HL-60 (cell line): ENCODE measurements around the gene E2F4.
A peak's percentile ranks its signal among the peaks of the same experiment; 100 is the strongest.

Experiments
- DNase-seq, 2 experiments: peaks; one replicate each; pipeline ENCODE4 v3.0.0-alpha.2; 2010 to 2020; ENCODE audit warnings: low read depth in 1 of 2, low spot score in 1 of 2
- H3K27ac ChIP-seq: fragments of 250-450 bp; sonication (Bioruptor Pico); replicated peaks from 2 replicates; pipeline ENCODE4 v1.5.1; 2020; ENCODE audit warnings: mild to moderate bottlenecking, moderate library complexity
- H3K27me3 ChIP-seq: fragments of 250-450 bp; sonication (Bioruptor Pico); 2 replicates; pipeline ENCODE4 v1.5.1; 2021; ENCODE audit warnings: mild to moderate bottlenecking, moderate library complexity; ENCODE audit not compliant: insufficient read depth, poor library complexity, severe bottlenecking
- H3K4me3 ChIP-seq: replicated peaks from 2 replicates; pipeline ENCODE4 v1.5.1; 2011; ENCODE audit warnings: mild to moderate bottlenecking, control low read depth, low read length; ENCODE audit not compliant: insufficient read depth
- GABPA ChIP-seq: IDR thresholded peaks from 2 replicates; pipeline ENCODE4 v1.6.1; 2012; ENCODE audit warnings: low read depth
- POLR2AphosphoS5 ChIP-seq: IDR thresholded peaks from 2 replicates; pipeline ENCODE4 v1.6.1; 2012; ENCODE audit warnings: low read depth
- REST ChIP-seq: IDR thresholded peaks from 2 replicates; pipeline ENCODE4 v1.6.1; 2012; ENCODE audit warnings: low read depth; ENCODE audit not compliant: insufficient replicate concordance
- SPI1 ChIP-seq: IDR thresholded peaks from 2 replicates; pipeline ENCODE4 v1.6.1; 2012; ENCODE audit warnings: low read depth, mild to moderate bottlenecking, borderline replicate concordance
- TF ChIP-seq, protein P1 (sequence below): IDR thresholded peaks from one replicate; pipeline ENCODE4 v1.5.1; 2011; ENCODE audit warnings: low read length, control low read depth, inconsistent platforms; ENCODE audit not compliant: insufficient read depth

E2F4 gene

GRCh38 chr16:67163999-67164558 lies 27.9 kb upstream of the E2F4 start:
- H3K27ac ChIP-seq, result no peak overlapping the region
- no peak for DNase-seq
- H3K27me3 ChIP-seq, result peaks cover 49% of the 10 kb centered on the region
- H3K4me3 ChIP-seq, result no peak overlapping the region
- TF ChIP-seq SPI1, result no peak
- no peak for TF ChIP-seq REST
- TF ChIP-seq, protein P1, sequence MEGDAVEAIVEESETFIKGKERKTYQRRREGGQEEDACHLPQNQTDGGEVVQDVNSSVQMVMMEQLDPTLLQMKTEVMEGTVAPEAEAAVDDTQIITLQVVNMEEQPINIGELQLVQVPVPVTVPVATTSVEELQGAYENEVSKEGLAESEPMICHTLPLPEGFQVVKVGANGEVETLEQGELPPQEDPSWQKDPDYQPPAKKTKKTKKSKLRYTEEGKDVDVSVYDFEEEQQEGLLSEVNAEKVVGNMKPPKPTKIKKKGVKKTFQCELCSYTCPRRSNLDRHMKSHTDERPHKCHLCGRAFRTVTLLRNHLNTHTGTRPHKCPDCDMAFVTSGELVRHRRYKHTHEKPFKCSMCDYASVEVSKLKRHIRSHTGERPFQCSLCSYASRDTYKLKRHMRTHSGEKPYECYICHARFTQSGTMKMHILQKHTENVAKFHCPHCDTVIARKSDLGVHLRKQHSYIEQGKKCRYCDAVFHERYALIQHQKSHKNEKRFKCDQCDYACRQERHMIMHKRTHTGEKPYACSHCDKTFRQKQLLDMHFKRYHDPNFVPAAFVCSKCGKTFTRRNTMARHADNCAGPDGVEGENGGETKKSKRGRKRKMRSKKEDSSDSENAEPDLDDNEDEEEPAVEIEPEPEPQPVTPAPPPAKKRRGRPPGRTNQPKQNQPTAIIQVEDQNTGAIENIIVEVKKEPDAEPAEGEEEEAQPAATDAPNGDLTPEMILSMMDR, result no peak
- no peak for TF ChIP-seq POLR2AphosphoS5
- no peak for TF ChIP-seq GABPA

DNA sequence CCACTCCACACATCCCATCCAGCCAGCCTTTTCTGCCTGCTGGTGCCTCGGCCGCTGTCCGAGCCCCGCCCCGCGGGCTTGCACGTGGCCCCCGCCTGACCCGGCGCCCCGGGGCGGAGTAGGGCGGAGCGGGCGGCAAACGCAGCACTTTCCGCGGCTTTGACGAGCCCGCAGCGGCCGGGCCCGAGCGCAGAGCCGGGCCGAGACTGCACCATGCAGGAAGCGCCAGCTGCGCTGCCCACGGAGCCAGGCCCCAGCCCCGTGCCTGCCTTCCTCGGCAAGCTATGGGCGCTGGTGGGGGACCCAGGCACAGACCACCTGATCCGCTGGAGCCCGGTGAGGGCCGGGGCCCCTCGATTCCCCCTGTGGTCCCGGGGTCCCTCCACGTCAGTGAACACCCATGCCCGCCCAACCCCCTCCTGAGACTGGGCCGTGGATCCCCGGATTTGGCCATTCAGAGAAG lies 27.3 kb upstream of the E2F4 start, which contains the start of gene HSF4:
Gene HSF4 (plus strand): TSS at position 147 of the 463 bp plus-strand sequence. CDS start 67 bp downstream, at position 214.
- no peak for DNase-seq
- TF ChIP-seq POLR2AphosphoS5 (no peak), REST (no peak), GABPA (no peak), SPI1 (no peak)
- TF ChIP-seq, protein P1, result no peak
- no peak within 1 kb of the TSS for H3K27ac ChIP-seq
- H3K4me3 ChIP-seq, result peak within 1 kb of the TSS; percentile 32
- H3K27me3 ChIP-seq, result peaks cover 55% of the 10 kb centered on the region

DNA sequence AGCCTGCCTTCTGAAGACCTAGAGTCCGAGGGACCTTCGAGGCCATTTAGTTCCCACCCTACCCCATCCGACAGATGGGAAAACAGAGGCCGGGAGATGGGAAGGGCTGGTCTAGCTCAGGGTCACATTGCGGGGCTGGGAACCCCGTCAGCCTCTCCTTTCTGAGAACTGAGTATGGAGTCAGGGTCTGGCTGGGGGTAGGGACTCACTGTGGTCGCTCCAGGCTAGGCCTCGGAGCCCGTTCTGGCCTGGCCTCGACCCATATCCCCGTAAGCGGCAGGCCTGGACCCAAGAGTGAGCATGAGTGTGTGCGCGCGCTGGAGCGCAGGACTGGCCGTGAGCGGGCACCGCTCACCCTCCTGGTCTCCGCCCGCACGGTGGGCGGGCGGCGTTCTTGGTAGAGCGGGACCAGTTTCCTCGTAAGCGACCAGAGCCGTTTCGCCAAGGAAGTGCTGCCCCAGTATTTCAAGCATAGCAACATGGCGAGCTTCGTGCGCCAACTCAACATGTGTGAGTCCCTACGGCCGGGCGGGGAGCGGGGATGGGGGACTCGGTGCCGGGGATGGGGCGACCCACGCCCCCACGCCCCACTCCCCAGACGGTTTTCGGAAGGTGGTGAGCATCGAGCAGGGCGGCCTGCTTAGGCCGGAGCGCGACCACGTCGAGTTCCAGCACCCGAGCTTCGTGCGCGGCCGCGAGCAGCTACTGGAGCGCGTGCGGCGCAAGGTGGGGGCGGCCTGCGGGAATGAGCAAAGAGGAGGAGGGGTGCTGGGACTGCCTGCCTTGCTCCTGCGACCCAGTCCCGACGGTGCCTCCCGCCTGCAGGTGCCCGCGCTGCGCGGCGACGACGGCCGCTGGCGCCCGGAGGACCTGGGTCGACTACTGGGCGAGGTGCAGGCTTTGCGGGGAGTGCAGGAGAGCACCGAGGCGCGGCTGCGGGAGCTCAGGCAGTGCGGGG lies 26.6 kb upstream of the E2F4 start:
- no peak for DNase-seq
- TF ChIP-seq, protein P1, result no peak
- TF ChIP-seq SPI1 (no peak), POLR2AphosphoS5 (no peak), GABPA (no peak), REST (no peak)
- Histone ChIP-seq H3K27ac (no peak overlapping the region), H3K27me3 (peaks cover 60% of the 10 kb centered on the region), H3K4me3 (no peak overlapping the region)
